HUES48 (cell line): ENCODE results near the gene SKP2.
"Not testable (repeated sequence)": the region's sequence is repeated elsewhere in the genome, so short reads cannot be mapped to it uniquely, and the experiment has no call there.

ENCODE experiments used
- H3K27ac ChIP-seq: one replicate; pipeline ENCODE4 v1.7.0; 2013; ENCODE audit warnings: low read depth, low read length, inconsistent platforms
- H3K27me3 ChIP-seq: 2 replicates; pipeline ENCODE4 v1.6.1; 2013; ENCODE audit warnings: mild to moderate bottlenecking, low read length; ENCODE audit not compliant: control insufficient read depth, insufficient read depth
- H3K36me3 ChIP-seq: 2 replicates; pipeline ENCODE4 v1.6.1; 2013; ENCODE audit warnings: low read length; ENCODE audit not compliant: control insufficient read depth, insufficient read depth
- H3K4me1 ChIP-seq: 2 replicates; pipeline ENCODE4 v1.6.1; 2013; ENCODE audit warnings: mild to moderate bottlenecking, low read length; ENCODE audit not compliant: control insufficient read depth, insufficient read depth
- H3K4me3 ChIP-seq: 2 replicates; pipeline ENCODE4 v1.5.1; 2013; ENCODE audit warnings: mild to moderate bottlenecking, low read depth, low read length
- H3K9ac ChIP-seq: 2 replicates; pipeline ENCODE4 v1.6.1; 2013; ENCODE audit warnings: mild to moderate bottlenecking, low read depth, low read length, moderate library complexity
- H3K9me3 ChIP-seq: 2 replicates; pipeline ENCODE4 v1.6.1; 2013; ENCODE audit warnings: low read length; ENCODE audit not compliant: control insufficient read depth, insufficient read depth

The SKP2 gene

GRCh38 chr5:36175043-36175442, 23.1 kb downstream of the SKP2 start:
- Histone ChIP-seq H3K27ac (no peak overlapping the region), H3K9me3 (no peaks in the 10 kb centered on the region), H3K36me3 (peaks cover 97% of the 10 kb centered on the region), H3K27me3 (no peaks in the 10 kb centered on the region), H3K4me1 (no peaks in the 10 kb centered on the region), H3K4me3 (no peak overlapping the region), H3K9ac (no peak overlapping the region)

DNA sequence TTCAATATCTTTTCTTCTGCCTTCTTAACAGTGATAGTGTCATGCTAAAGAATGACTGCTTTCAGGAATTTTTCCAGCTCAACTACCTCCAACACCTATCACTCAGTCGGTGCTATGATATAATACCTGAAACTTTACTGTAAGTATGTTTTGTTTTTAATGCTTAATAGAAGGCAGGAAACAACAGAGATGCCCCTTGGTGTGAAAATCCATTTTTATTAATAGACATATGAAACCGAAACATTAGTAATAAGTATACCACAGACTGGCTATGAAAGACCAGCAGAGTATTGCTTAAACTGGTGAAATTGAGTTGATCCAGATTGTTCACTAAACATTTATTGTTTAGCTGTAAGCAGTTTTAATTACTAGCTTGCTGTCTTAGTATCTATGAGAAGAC, 25.2 kb downstream of the SKP2 start:
- no peak overlapping the region for H3K9ac ChIP-seq
- H3K36me3 ChIP-seq = peaks cover 97% of the 10 kb centered on the region
- no peaks in the 10 kb centered on the region for H3K4me1 ChIP-seq
- no peak overlapping the region for H3K4me3 ChIP-seq
- H3K27ac ChIP-seq = no peak overlapping the region
- no peaks in the 10 kb centered on the region for H3K9me3 ChIP-seq
- H3K27me3 ChIP-seq = no peaks in the 10 kb centered on the region

- Histone ChIP-seq H3K27me3 (no peaks in the 10 kb centered on the region), H3K27ac (no peak overlapping the region), H3K4me1 (no peaks in the 10 kb centered on the region), H3K36me3 (peaks cover 97% of the 10 kb centered on the region), H3K9ac (no peak overlapping the region), H3K9me3 (no peaks in the 10 kb centered on the region), H3K4me3 (no peak overlapping the region)
Observed at GRCh38 chr5:36177715-36178523, 26.0 kb downstream of the SKP2 start.

- no peaks in the 10 kb centered on the region for H3K9me3 ChIP-seq
- H3K9ac ChIP-seq = no peak overlapping the region
- no peak overlapping the region for H3K4me3 ChIP-seq
- peaks cover 94% of the 10 kb centered on the region for H3K36me3 ChIP-seq
- H3K27me3 ChIP-seq = no peaks in the 10 kb centered on the region
- no peak overlapping the region for H3K27ac ChIP-seq
- no peaks in the 10 kb centered on the region for H3K4me1 ChIP-seq
Observed at GRCh38 chr5:36178524-36178890, 26.6 kb downstream of the SKP2 start.

DNA sequence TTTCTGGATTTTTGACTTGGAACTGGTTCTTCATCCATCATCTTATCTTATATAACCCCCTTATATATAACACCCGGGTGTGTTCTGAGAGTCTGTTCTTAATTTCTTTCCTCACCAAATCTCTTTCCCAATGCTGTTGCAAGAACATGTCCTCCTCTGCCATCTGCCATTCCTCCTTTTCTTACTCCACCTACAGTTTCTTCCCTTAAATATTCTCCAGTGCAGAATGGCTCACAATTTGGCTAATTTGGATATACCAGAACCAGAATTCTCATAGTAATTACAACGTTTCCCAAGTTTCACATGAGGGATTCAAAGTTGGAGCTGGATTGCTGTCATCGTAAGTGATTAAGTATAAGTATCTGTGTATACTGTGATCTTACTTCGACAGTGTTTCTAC, 28.0 kb downstream of the SKP2 start:
- H3K9me3 ChIP-seq = no peaks in the 10 kb centered on the region
- H3K4me1 ChIP-seq = no peaks in the 10 kb centered on the region
- no peaks in the 10 kb centered on the region for H3K27me3 ChIP-seq
- H3K36me3 ChIP-seq = peaks cover 85% of the 10 kb centered on the region
- H3K4me3 ChIP-seq = no peak overlapping the region
- no peak overlapping the region for H3K27ac ChIP-seq
- no peak overlapping the region for H3K9ac ChIP-seq

- no peaks in the 10 kb centered on the region for H3K9me3 ChIP-seq
- H3K9ac ChIP-seq = no peak overlapping the region
- no peaks in the 10 kb centered on the region for H3K27me3 ChIP-seq
- no peak overlapping the region for H3K4me3 ChIP-seq
- no peak overlapping the region for H3K27ac ChIP-seq
- peaks cover 77% of the 10 kb centered on the region for H3K36me3 ChIP-seq
- H3K4me1 ChIP-seq = no peaks in the 10 kb centered on the region
Observed at GRCh38 chr5:36180556-36181350, 28.8 kb downstream of the SKP2 start.

DNA sequence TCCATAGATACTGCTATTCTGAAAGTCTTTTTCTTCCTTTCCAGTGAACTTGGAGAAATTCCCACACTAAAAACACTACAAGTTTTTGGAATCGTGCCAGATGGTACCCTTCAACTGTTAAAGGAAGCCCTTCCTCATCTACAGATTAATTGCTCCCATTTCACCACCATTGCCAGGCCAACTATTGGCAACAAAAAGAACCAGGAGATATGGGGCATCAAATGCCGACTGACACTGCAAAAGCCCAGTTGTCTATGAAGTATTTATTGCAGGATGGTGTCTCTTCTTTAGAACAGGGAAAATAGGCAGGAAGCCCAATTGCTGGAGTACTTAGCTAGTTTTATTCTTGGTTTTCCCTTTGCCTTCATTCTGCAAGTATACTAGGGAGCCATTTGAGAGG, 29.9 kb downstream of the SKP2 start:
- Histone ChIP-seq H3K9me3 (no peaks in the 10 kb centered on the region), H3K9ac (no peak overlapping the region), H3K4me3 (no peak overlapping the region), H3K4me1 (no peaks in the 10 kb centered on the region), H3K36me3 (peaks cover 69% of the 10 kb centered on the region), H3K27ac (no peak overlapping the region), H3K27me3 (no peaks in the 10 kb centered on the region)

GRCh38 chr5:36184408-36184807, 32.5 kb downstream of the SKP2 start:
- not testable (repeated sequence) for H3K9me3 ChIP-seq, H3K4me3 ChIP-seq, H3K27me3 ChIP-seq, H3K4me1 ChIP-seq, H3K9ac ChIP-seq, H3K27ac ChIP-seq
- peaks cover 43% of the 10 kb centered on the region for H3K36me3 ChIP-seq

DNA sequence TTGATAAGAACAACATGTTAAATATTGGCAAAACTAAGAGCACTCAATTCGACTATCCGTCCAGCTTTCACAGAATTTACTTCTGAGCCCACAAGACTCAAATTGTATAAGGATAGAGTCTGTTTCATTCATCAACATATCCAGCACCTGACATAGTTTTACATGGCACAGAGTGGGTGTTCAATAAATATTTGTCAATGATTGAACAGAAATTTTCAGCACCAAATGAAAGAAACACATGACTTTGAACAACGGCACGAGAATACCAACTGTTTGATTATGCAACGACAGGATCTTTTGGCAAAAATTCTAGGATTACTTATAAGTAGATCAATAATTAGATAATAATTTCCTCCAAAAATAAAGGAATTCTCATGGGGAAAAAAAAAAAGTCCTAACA, 41.8 kb downstream of the SKP2 start:
- Histone ChIP-seq H3K27ac (no peak overlapping the region), H3K4me1 (no peaks in the 10 kb centered on the region), H3K9me3 (peaks cover 10% of the 10 kb centered on the region; the same call in 1 of the 2 replicates), H3K36me3 (peaks cover 43% of the 10 kb centered on the region), H3K27me3 (no peaks in the 10 kb centered on the region), H3K4me3 (no peak overlapping the region), H3K9ac (no peak overlapping the region)

DNA sequence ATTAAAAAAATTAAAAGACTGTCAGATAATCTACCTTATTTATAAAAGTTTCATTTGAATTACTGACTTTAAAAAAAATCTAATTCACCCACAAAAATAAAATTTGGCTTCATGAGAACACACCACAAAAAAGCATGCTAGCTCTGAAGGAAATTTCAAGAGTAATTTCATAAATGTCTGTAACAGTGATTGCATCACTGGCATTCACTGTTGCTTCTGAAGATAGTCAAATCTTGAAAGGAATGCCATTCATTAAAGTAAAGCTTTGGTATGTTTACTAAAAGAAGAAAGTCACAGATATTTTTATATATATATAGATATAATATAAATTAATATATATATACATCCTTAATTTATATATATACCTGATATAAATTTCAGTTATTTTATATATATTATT, 46.4 kb downstream of the SKP2 start:
- Histone ChIP-seq H3K27ac (no peak overlapping the region), H3K9me3 (no peaks in the 10 kb centered on the region), H3K4me1 (no peaks in the 10 kb centered on the region), H3K36me3 (peaks cover 31% of the 10 kb centered on the region), H3K9ac (no peak overlapping the region), H3K4me3 (no peak overlapping the region), H3K27me3 (no peaks in the 10 kb centered on the region)

- not testable (repeated sequence) for H3K4me1 ChIP-seq, H3K27ac ChIP-seq, H3K4me3 ChIP-seq, H3K9ac ChIP-seq, H3K27me3 ChIP-seq, H3K9me3 ChIP-seq
- H3K36me3 ChIP-seq = peaks cover 31% of the 10 kb centered on the region
Observed at GRCh38 chr5:36198783-36199182, 46.9 kb downstream of the SKP2 start.
